ENCODE results near the gene SHROOM3. TPM values are rescaled to one million over a fixed set of nuclear protein-coding genes. Genes with fewer than 3 reads are reported as not detected.

The SHROOM3 gene
- polyA plus RNA-seq (2012; ENCODE audit: insufficient read length, low read depth) = 14.4 TPM

GRCh38 chr4:76434901-76435527 is at the start of gene SHROOM3:
SHROOM3 (plus strand) TSS chr4:76435229; CDS start chr4:76436053, 824 bp downstream.
- TF ChIP-seq FOXP2 (optimal IDR thresholded peaks at IDR 0.05; ENCODE audit: borderline replicate concordance, extremely low read depth, extremely low read length, insufficient read depth) (no peak), REST (IDR thresholded peaks at IDR 0.05; ENCODE audit: insufficient read depth in 1 of 2, low read depth in 2 of 2, low read length in 2 of 2) (no peak), TAF1 (IDR thresholded peaks at IDR 0.05; ENCODE audit: borderline replicate concordance, insufficient read depth, low read length) (peak; percentile 44; the same call in 1 of the 2 replicates)

DNA sequence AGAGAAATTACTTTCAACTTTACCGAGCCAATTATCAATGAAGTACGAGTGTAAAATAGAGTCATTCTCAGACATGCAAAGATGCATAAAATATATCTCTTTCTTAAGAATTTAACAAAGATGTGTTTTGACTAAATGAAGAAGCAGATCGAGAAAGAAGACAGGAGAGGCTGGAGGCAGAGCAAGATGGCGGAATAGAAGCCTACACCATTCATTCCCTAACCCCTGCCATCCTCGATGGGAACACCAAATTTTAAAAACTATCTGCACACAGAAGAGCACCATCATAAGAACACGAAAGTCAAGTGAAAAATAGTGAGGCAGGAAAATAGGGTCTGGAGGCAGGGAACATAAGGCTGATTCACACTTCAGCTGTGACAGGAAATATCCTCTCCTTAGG is 49.1 kb upstream of the SHROOM3 start:
- TF ChIP-seq FOXP2 (optimal IDR thresholded peaks at IDR 0.05; ENCODE audit: borderline replicate concordance, extremely low read depth, extremely low read length, insufficient read depth) (no peak), POLR2AphosphoS5 (IDR thresholded peaks at IDR 0.05; ENCODE audit: low read depth, low read length) (no peak), REST (IDR thresholded peaks at IDR 0.05; ENCODE audit: insufficient read depth in 1 of 2, low read depth in 2 of 2, low read length in 2 of 2) (no peak), SIN3A (IDR thresholded peaks at IDR 0.05; ENCODE audit: borderline replicate concordance, insufficient read depth, low read length) (no peak), TAF1 (IDR thresholded peaks at IDR 0.05; ENCODE audit: borderline replicate concordance, insufficient read depth, low read length) (no peak)

- TF ChIP-seq REST (IDR thresholded peaks at IDR 0.05; ENCODE audit: insufficient read depth in 1 of 2, low read depth in 2 of 2, low read length in 2 of 2) = no peak
- no peak for TF ChIP-seq FOXP2 (optimal IDR thresholded peaks at IDR 0.05; ENCODE audit: borderline replicate concordance, extremely low read depth, extremely low read length, insufficient read depth)
- no peak for TF ChIP-seq TAF1 (IDR thresholded peaks at IDR 0.05; ENCODE audit: borderline replicate concordance, insufficient read depth, low read length)
- no peak for TF ChIP-seq SIN3A (IDR thresholded peaks at IDR 0.05; ENCODE audit: borderline replicate concordance, insufficient read depth, low read length)
- no peak for TF ChIP-seq POLR2AphosphoS5 (IDR thresholded peaks at IDR 0.05; ENCODE audit: low read depth, low read length)
These were observed 48.3 kb upstream of the SHROOM3 start for GRCh38 chr4:76386566-76387305.

GRCh38 chr4:76388160-76388908 is 46.7 kb upstream of the SHROOM3 start:
- no peak for TF ChIP-seq POLR2AphosphoS5 (IDR thresholded peaks at IDR 0.05; ENCODE audit: low read depth, low read length)
- TF ChIP-seq REST (IDR thresholded peaks at IDR 0.05; ENCODE audit: insufficient read depth in 1 of 2, low read depth in 2 of 2, low read length in 2 of 2) = peak in 1 of 2 experiments; percentile 41; a peak in 1 of 4 replicates

Measured in PFSK-1 (cell line).